Activated T-cell treated with anti-CD3 and anti-CD28 coated beads, Interleukin-2, amount 50 U/mL, for 1 hour (primary cell): ENCODE results near the gene COL20A1.

Experiments
- DNase-seq: peaks from one replicate; pipeline ENCODE4 v3.0.0-alpha.2; 2020

COL20A1 gene

GRCh38 chr20:63351326-63351700, 58.3 kb downstream of the COL20A1 start:
- no peak for DNase-seq

- no peak for DNase-seq
Observed at GRCh38 chr20:63351811-63352591, 59.0 kb downstream of the COL20A1 start.

GRCh38 chr20:63352811-63353221, 59.8 kb downstream of the COL20A1 start:
- no peak for DNase-seq

GRCh38 chr20:63354636-63355350, 61.8 kb downstream of the COL20A1 start:
- no peak for DNase-seq

GRCh38 chr20:63355781-63356295, 62.9 kb downstream of the COL20A1 start:
- DNase-seq, result no peak

GRCh38 chr20:63356511-63356910, 63.5 kb downstream of the COL20A1 start:
- DNase-seq, result no peak

GRCh38 chr20:63356931-63357879, 64.2 kb downstream of the COL20A1 start:
- no peak for DNase-seq

- no peak for DNase-seq
Observed at GRCh38 chr20:63357921-63358905, 65.2 kb downstream of the COL20A1 start.

GRCh38 chr20:63359164-63359934, 66.4 kb downstream of the COL20A1 start:
- DNase-seq, result no peak

- DNase-seq, result no peak
Observed at GRCh38 chr20:63359937-63360849, 67.2 kb downstream of the COL20A1 start.

GRCh38 chr20:63360850-63361518, 68.0 kb downstream of the COL20A1 start, which contains the start of gene CHRNA4:
Gene CHRNA4, minus strand, starts transcription at chr20:63361349. Its CDS starts 184 bp downstream, at chr20:63361165.
- DNase-seq, result no peak

GRCh38 chr20:63361519-63362435, 68.8 kb downstream of the COL20A1 start:
- no peak for DNase-seq

- no peak for DNase-seq
Observed at GRCh38 chr20:63362436-63363009, 69.5 kb downstream of the COL20A1 start.

GRCh38 chr20:63363013-63363957, 70.3 kb downstream of the COL20A1 start:
- no peak for DNase-seq

- DNase-seq, result no peak
Observed at GRCh38 chr20:63363981-63364561, 71.1 kb downstream of the COL20A1 start.
